Stimulated activated CD8-positive, alpha-beta memory T cell treated with anti-CD3 and anti-CD28 coated beads, Interleukin-15, amount 100 ng/mL, for 24 hours (primary cell): ENCODE results near the gene EPHA1.
"Not testable (repeated sequence)": the region's sequence is repeated elsewhere in the genome, so short reads cannot be mapped to it uniquely, and the experiment has no call there.

Experiments used
- DNase-seq: peaks from one replicate; pipeline ENCODE4 v3.0.0-alpha.2; 2020; ENCODE audit warnings: low read depth

The EPHA1 gene

DNA sequence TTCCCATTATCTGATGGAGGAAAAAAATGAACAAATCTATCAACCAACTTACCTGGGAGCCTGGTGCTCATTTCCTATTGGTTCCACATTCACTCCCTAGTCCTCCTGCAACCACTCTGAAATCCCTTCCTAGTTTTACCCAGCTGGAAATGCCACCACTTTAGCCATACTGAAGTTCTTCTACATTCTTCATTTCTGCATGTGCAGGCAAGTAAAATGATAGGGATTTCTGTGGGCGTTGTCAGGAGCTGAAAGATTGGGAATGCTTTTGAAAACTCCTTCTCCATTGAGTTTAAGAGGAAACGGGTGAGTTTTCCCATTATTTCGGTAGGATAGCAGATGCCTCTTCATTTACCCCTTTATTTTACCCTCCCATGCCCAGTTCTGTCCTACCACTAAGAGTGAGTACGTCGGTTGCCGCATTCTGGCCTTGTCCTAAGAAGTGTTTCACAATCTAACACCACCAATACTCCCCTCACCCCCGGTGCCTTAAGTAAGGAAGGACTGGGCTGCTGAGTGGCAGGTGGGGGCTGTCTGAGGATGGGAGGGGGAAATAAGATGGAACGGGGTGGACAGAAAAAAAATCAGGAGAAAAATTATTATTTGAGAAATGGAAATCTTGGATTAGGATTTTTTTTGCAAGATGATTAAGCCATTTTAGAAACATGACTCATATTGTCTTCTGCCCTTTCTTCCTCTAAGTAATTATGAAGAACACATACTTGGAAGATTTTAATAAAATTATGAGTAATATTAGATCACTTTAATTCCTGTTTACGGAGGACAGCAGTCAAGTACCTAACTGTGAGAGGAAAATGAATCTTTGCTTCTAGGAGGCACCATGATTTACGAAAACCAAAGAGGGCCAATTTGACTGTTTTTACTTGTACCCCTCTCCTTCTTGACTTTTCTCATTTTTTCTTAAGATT, 21.4 kb upstream of the EPHA1 start:
- DNase-seq, result no peak

DNA sequence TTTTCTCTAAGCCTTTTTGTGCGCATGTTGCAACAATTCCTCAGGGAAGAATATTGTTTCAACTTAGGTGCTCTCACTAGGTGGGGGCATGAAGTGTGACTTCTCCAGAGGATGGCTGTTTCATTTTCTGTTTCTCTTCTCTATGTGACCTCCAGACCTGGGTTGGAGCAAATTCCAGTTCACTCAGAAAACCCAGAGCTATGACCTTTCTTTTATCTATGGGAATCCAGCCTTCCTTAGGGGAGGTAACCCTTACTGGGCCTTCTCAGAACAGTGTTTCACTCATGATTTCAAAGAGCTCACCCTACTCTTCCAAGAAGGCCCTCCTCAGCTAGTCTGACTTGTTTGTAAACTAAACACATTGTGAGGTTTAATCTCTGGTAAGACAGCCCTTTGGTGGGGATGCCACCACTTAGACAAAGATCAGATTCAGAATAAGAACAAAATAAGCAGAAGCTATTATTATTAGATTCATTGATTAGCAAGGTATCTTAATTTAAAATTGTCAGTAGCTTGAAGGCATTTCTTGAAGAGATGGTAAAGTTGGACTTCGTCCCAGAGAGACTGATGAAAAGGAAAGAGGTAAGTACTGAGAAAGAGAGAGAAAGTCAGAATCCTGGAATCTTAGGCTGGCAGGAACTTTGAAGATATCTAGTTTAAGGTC, 18.0 kb upstream of the EPHA1 start:
- no peak for DNase-seq

DNA sequence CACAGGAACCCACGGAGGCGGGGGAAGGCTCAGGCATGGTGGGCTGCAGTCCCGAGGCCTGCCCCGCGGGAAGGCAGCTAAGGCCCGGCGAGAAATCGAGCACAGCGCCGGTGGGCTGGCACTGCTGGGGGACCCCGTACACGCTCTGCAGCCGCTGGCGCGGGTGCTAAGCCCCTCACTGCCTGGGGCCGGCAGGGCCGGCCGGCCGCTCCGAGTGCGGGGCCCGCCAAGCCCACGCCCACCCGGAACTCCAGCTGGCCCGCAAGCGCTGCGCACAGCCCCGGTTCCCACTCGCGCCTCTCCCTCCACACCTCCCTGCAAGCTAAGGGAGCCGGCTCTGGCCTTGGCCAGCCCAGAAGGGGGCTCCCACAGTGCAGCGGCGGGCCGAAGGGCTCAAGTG, 15.8 kb upstream of the EPHA1 start:
- DNase-seq, result not testable (repeated sequence)

DNA sequence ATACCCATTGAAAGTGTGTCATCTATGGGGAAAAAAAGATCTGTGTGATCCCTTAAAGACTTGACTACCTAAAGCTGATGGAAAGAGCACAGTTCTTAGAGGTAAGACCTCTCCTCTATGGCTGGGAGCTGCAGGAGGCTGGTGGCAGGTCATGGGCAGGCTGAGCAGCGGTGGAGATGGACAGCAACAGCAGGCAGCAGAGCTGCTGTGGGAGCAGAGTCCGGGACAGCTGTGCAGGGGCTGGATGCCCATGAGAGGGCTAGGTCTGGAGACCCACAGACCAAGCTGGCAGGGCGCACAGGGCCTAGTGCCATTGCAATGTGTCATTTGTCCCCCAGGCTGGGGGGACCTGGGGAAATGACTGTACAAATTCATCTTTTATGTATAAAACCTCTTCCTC, 13.4 kb upstream of the EPHA1 start:
- DNase-seq, result no peak

DNA sequence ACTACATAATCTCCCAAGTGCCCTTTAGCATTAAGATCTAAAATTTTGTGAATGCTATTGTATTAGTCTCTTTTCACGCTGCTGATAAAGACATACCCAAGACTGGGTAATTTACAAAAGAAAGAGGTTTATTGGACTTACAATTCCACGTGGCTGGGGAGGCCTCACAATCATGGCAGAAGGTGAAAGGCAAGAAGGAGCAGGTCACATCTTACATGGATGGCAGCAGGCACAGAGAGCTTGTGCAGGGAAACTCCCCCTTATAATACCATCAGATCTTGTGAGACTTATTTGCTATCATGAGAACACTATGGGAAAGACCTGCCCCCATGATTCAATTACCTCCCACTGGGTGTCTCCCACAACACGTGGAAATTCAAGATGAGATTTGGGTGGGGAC, 12.0 kb upstream of the EPHA1 start:
- not testable (repeated sequence) for DNase-seq

DNA sequence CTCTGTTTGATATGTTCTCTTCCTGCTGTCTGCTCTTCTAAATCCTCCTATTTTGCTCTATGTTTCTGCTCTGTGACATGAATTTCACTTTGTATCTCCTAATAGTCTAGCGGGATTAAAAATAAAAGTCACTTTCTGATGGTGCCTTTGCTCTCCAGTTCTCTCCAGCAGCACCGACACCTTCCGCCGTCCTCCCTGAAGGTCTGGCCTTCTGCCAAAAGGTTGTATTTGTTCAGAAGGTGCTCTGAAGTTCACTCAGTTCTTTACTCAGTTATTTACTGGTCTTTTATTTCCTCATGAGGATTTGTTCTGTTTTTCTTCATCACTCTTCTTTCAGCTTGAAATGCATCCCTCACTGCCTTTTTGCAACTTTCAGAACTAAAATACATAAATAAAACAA, 11.2 kb upstream of the EPHA1 start:
- no peak for DNase-seq

DNA sequence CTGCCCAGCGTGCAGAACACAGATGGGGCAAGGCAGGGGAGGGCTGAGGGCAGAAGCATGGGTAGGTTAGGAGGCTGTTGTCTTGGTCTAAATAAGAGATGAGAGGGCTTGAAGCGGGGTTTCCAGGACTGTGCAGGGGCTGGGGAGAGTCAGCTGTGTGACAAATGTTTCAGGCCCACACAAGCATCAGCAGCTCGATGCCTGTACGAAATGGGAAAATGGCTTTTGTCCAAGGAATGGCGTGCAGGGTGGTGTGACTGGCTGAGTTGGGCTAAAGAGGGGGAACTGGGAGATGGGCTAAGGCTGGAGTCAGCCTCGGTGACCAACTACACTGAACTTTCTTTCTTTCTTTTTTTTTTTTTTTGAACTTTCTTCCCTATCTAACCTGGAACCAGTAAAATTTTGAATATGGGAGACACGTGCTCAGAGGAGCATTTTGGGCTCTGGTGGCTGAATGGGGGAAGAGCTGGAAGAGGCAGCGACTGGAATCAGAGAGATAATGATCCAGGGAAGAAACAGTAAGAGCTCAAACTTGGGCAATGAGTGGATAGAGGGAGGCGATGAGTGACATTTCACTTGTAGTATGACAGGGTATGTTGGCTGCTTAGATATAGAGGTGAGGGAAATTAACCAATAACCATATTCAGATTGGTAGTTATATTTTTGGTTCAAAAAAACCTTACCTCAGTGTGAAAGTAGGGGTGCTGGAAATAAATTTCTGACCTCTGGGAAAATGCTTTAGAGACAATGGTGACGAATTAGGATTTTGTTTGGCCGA, 10.2 kb upstream of the EPHA1 start:
- DNase-seq, result no peak

DNA sequence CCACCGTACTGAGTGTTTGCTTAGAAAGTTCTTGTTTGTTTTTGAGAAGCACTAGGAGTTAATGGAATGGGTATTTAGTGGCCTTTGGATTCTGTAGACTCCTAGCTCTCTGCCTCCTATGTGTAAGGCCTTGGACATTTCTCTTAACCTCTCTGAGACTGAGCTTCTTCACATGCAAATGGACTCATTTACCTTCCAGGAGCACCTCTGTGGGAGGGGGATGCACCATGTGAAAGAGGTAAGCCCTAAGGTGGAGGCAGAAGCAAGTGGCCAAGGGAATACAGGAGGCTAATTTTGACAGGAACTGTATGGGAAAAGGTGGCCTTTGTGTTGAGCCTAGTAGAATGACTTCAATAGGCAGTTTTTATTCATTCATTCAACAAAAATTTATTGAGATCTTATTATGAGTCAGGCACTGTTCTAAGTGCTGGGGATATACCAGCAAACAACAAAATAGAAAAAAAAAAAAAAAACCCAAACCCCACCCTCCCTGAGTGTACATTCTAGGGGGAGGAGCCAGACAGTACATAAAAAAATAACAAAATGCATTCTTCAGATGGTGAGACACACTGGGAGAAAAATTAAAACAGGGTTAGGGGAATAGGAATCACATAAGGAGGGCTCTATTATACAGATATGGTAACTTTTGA, 9.2 kb upstream of the EPHA1 start:
- no peak for DNase-seq

DNA sequence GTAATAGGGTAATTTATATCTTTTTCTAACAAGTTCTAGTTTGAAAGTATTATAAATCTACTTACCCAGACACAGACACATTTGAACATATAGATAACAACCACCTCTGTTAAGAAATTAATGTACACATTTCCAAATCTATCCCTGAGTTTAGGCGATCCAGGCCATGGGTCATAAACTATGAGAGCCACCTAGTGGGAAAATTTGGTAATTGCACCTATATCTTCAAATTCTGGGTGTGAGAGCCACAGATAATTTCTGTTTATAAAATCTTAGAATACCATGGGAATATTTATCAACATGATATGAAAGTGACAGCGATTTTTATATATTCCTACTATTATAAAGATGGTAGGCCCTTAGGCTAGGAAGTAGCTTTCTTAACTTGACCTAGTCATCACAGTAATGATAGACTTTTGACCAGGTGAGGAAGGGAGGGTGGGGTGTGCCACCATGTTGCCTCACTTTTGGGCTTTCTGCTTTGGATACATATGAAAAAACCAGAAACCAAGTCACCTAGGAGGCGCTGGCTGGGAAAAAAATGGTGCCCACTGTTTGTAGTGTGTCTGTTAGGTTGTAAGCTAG, 8.0 kb upstream of the EPHA1 start:
- no peak for DNase-seq

DNA sequence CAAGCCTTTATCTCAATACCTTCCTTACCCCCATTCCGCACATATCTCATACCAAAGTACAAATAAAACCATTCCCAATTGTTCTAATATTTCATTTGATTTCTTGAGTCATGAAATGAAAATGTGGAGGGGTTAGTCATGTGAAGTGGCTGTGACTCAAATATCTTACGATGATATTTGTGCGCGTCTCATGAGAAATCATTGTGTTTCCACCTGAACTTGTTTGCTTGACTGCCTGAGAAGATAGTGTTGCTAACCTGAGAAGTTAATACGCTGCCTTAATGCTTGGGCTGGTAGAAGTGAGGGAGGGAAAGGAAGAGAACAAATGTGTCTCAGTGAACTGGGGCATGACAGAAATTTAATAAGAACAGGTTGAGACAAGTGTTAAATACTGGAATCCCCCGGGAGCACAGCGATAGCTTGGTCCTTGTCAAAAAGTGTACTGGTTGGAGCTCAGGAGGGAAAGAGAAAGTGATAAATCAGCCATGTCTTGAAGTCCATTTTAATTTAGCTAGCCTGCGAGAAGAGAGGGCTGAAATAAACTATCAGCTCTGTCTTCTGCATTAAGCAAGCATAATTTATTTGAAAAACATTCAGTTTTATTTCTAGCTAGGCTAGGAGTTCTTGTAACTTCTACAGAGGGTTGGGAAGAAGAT, 7.2 kb upstream of the EPHA1 start:
- no peak for DNase-seq

DNA sequence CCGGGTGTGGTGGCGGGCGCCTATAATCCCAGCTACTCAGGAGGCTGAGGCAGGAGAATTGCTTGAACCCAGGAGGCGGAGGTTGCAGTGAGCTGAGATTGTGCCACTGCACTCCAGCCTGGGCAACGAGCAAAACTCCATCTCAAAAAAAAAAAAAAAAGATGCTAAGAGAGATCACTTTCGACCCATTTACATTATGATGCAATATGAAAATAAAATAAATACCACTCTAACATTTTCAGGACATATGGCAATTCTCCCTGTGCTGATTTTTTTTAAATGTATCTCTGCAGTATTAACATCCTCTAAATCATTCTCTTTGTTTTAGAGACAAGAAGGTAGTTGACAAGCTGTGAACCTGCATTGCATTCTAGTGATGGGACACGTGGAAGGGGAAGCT, 6.6 kb upstream of the EPHA1 start:
- not testable (repeated sequence) for DNase-seq

DNA sequence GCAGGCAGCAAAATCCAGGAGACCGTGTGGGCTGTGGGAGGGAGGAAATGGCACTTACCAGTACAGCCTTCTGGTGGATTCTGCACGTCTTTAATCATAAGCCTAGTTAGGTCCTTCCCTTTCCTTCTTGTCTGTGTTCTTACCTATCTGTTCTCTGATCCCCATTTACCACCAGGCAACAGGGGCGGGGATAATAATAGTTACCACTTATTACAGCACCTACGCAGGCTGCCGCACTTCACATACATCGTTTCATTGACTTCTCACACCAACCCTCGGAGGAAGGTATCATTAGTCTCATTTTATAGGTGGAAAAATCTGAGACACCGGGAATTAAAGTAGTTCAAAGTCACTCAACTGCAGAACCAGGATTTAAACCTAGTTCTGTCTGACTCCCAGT, 4.5 kb upstream of the EPHA1 start:
- DNase-seq, result no peak

DNA sequence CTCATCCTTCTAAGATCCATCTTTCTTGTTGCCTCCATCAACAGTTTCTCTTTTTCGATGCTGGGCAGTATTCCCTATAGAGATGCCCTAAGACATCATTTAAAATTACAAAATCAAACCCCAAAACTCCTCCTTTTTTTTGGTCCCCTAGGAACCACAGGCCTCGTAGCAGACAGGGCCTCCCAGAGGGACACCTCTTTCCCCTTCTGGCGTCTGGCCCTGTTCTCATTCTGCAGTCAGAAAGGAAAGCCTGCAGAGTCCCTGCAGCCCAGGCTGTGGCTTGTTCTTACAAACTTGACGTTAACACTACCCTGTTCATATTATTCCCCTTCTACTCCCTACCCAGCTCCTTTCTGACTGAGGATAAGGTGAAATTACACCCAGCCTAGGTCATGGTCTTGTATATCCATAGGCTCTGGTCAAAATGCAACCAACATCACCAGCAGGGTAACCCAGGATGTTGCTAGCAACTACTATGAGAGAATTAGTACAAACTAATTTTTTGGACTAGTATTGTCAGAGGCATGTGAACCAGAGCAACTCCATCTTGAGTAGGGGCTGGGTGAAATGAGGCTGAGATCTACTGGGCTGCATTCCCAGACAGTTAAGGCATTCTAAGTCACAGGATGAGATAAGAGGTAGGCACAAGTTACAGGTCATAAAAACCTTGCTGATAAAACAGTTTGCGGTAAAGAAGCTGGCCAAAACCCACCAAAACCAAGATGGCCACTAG, 3.5 kb upstream of the EPHA1 start:
- DNase-seq, result no peak

DNA sequence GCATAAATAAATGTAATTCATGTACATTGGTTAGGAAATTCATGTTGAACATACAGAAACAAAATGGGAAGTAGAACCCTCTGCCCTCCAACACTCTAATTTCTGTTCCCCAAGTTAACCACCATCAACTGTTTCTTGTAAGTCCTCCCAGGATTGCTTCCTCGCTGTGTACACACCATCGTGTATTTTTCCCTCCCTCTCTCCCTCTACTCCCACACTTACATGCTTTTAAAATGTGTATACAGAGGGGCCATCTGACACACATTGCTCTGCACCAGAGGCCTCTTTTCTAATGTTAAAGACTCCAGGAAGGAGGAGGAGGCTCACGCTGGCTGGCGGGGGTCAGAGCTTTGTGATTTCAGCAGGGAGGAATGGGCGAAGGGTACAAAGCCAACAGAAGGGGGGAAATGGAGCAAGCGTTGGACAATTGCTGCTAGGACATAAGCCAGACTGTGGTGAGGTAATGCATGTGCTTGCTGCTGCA, 1.9 kb upstream of the EPHA1 start:
- no peak for DNase-seq

DNA sequence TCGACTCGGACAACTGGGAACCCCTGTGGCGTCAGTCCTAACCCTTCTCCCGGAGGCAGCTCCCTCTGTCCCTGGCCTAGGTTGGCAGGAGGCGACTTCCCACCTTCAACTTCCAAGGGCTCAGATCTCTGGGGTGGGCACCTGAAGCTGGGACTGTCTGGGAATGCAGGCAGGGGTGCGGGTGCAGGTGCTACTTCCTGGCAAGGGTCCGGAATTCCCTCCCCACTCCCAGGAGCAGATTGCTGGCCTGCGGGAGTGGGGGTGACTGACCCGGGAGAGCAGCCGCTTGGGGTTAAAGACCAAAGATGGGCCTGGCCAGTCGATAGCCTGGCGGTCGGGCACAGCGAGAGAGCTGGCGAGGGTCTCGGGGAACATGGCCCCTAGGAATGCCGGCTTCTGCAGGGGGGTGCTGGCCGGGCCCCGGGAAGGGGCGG, 387 bp downstream of the EPHA1 start:
- DNase-seq, result no peak

DNA sequence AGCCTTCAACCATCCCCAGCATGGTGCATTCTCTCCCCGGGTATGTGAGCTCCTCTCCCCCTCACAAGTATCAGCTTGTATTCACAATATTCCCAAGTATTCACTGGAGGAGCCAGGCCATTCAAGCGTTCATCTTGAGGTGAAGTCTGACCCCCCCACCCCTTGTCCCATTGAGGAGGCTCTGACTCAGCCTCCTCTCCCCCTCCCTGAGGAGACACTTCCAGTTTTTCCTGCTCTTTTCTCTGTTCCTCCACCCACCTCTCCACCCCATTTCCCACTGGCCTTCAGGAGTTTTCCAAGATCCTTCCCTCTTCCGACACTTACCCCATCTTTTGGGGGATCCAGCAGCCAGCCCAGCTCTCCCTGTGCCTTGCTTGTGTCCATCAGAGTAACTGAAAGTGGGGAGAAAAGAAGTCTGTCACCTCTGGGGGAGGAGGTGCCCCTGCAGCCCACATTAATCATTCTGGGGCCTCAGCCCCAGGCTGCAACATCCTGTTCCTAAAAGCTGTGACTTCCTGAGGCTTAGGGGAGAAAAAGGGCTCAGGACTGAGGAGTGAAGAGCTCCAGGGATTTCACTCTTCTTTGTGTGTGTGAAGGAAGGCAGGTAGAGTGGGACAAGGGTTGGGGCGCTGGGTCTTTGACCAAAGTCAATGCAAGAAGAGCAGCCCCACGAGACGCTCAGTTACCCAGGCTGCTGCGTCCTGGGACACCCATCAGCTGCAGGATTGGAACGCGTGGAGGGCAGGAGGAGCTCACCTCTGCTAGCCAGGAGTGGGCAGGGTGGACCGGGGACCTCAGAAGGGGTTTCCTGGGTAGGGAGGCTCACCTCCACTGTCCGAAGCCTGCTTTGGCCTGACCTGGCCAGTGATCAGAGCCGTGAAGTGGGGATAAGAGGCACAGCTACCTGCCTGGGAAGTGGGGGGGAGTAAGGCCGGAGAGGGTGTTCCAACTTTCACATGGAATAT, 1.1 kb downstream of the EPHA1 start:
- DNase-seq, result no peak

DNA sequence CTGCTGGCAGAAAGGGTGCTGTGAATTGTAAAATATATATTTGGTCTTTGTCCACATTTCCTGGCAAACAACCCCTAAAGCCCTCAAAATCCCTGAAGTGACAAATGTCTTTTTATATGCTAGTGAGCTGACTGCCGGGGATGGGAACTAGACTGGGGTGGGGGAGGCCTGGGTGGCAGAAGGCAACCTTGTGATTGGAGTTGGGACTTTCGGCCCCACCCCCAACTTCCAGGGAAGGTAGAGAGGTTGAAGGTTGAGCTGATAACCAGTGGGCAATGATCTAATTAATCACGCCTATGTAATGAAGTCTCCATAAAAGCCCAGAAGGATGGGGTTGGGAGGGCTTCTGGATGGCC, 2.7 kb downstream of the EPHA1 start:
- no peak for DNase-seq

DNA sequence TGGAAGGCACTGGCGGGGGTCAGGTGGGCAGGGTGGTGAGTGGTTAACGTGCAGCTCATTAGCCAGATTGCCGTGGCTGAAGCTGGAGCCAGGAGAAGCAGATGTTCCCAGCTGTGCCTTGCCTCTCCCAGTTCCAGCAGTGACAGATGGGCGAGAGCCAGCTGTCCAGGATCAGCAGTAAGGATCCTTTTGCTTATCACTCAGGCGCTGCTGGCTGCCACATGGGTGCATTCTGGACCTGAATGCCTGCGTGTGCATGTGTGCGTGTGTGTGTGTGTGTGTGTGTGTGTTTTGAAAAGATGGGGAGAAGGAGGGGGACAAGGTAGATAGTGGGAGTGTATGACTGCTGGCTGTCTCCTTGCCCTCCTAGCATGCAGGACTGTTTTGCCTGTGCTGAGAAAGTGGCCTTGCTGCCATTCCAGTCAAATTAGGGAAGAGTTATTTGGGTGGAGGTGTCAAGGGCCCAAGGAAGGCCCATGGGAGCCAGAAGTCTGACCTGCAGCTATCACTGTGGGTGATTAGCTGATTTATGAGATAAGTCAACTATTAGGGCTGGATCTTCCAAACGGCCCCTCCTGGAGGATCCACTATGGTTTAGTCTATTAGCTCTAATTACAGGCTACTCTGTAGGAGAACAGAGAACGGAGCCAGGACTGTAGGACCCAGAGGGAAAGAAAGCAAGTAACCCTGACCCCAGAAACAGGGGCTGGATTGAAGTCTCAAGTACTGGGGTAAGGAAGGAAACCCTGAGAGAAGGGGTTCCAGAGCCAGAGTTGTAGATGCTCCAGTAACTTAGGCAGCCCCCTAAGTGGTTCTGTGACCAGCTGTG, 3.3 kb downstream of the EPHA1 start:
- DNase-seq, result no peak
